Suprapubic skin (tissue), 4 donors: ENCODE measurements around the gene UBXN1. TPM values are rescaled to one million over a fixed set of nuclear protein-coding genes. Genes with fewer than 3 reads are reported as not detected.

Experiments
- DNase-seq, 2 donors: peaks; one replicate each; pipeline ENCODE4 v3.0.0-alpha.2; 2019; ENCODE audit warnings: low spot score in 2 of 2
- H3K27ac ChIP-seq: fragments of 200-600 bp; sonication (generic); one replicate; pipeline ENCODE4 v1.5.1; 2019
- H3K27me3 ChIP-seq: fragments of 200-600 bp; sonication (generic); one replicate; pipeline ENCODE4 v1.5.1; 2019
- H3K36me3 ChIP-seq: fragments of 200-600 bp; sonication (generic); one replicate; pipeline ENCODE4 v1.5.1; 2019
- H3K4me1 ChIP-seq: fragments of 200-600 bp; sonication (generic); one replicate; pipeline ENCODE4 v1.5.1; 2019
- H3K4me3 ChIP-seq: fragments of 200-600 bp; sonication (generic); one replicate; pipeline ENCODE4 v1.5.1; 2019; ENCODE audit warnings: mild to moderate bottlenecking
- H3K9me3 ChIP-seq: fragments of 200-600 bp; sonication (generic); one replicate; pipeline ENCODE4 v1.5.1; 2019
- EP300 ChIP-seq: sonication (generic); formaldehyde crosslinking; IDR thresholded peaks from one replicate; pipeline ENCODE4 v1.6.1; 2017; ENCODE audit warnings: antibody characterized with exemption
- POLR2A ChIP-seq, 2 donors: fragments of 450-650 bp; IDR thresholded peaks; one replicate each; pipeline ENCODE4 v1.6.1; 2017; ENCODE audit warnings: antibody characterized with exemption in 2 of 2, mild to moderate bottlenecking in 2 of 2, moderate library complexity in 2 of 2
- POLR2AphosphoS5 ChIP-seq, 3 donors: sonication (generic); formaldehyde crosslinking; IDR thresholded peaks; one replicate each; pipeline ENCODE4 v1.6.1; 2017; ENCODE audit warnings: antibody characterized with exemption in 3 of 3
- WGBS: methylation state at CpG from one replicate; pipeline ENCODE4 v1.1.5; 2018; 5-methylcytosine and 5-hydroxymethylcytosine counted together
- total RNA-seq, 4 donors: library from RNA; depleted of rRNA; stranded (reverse); fragments of >200 nt; gene quantifications; one replicate each; pipeline ENCODE4 v1.1.0, GENCODE V29; 2016
- TF ChIP-seq, protein P1 (sequence below), 2 donors: fragments of 200-600 bp in 1 of 2; fragments of 450-650 bp in 1 of 2; sonication (generic) in 1 of 2; IDR thresholded peaks; one replicate each; pipeline ENCODE4 v1.5.1; 2016 to 2019; ENCODE audit warnings: antibody characterized with exemption in 2 of 2, mild to moderate bottlenecking in 1 of 2, moderate library complexity in 1 of 2

UBXN1 gene, protein sequence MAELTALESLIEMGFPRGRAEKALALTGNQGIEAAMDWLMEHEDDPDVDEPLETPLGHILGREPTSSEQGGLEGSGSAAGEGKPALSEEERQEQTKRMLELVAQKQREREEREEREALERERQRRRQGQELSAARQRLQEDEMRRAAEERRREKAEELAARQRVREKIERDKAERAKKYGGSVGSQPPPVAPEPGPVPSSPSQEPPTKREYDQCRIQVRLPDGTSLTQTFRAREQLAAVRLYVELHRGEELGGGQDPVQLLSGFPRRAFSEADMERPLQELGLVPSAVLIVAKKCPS
- total RNA-seq = 100 to 1,000 TPM; 125 to 194 (median 143) TPM

DNA sequence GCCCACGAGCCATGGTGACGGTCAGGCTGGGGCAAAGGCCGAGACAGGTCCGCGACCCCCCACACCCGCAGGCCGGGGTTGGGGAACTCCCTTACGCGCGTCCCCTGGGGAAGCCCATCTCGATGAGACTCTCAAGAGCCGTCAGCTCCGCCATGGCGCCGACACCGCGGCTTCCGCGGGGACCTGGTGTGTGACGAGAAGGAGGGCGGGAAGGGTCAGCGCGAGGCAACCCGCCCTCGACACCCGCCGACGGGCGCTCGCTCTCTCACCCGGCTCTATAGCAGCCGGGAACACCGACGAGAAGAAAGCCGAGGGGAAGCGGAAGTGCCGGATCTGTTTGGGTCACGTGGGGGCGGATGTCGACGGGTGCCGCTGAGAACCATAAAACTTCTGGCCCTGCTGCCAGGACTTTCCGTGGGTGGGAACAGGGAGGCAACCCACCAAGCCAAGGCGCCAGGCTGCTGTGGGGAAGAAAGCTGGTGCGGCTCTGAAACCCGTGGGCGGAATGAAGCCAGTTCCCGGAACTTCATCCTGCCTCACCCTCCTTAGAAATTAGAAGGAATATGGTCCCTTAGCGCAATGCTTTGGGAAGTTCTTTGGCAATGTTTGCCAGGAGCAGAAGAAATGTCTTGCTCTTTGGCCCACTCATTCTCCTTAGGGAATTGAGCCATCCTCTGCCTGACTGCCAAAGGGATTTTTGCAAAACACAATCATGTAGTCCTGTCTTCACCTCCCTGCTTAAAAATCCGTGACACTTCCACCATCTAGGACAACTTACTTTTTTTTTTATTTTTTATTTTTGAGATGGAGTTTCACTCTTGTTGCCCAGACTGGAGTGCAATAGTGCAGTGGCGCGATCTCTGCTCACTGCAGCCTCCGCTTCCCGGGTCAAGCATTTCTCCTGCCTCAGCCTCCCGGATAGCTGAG, at the start of gene UBXN1:
UBXN1 (minus strand) TSS at position 304 of the 927 bp plus-strand sequence; CDS start at position 154, 150 bp downstream.
- H3K9me3 ChIP-seq = no peaks in the 10 kb centered on the region
- peak; percentile 97 for DNase-seq
- H3K27me3 ChIP-seq = no peaks in the 10 kb centered on the region
- TF ChIP-seq, protein P1, sequence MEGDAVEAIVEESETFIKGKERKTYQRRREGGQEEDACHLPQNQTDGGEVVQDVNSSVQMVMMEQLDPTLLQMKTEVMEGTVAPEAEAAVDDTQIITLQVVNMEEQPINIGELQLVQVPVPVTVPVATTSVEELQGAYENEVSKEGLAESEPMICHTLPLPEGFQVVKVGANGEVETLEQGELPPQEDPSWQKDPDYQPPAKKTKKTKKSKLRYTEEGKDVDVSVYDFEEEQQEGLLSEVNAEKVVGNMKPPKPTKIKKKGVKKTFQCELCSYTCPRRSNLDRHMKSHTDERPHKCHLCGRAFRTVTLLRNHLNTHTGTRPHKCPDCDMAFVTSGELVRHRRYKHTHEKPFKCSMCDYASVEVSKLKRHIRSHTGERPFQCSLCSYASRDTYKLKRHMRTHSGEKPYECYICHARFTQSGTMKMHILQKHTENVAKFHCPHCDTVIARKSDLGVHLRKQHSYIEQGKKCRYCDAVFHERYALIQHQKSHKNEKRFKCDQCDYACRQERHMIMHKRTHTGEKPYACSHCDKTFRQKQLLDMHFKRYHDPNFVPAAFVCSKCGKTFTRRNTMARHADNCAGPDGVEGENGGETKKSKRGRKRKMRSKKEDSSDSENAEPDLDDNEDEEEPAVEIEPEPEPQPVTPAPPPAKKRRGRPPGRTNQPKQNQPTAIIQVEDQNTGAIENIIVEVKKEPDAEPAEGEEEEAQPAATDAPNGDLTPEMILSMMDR (IDR thresholded peaks at IDR 0.05) = no peak
- TF ChIP-seq POLR2AphosphoS5 (IDR thresholded peaks at IDR 0.05) (peak in 2 of 3 donors; percentile 88 to 92), EP300 (no peak), POLR2A (IDR thresholded peaks at IDR 0.05) (peak in 1 of 2 donors; percentile 65)
- WGBS = 6% methylated on average over 38 of the region's 55 CpGs
- H3K27ac ChIP-seq = peak within 1 kb of the TSS; percentile 96
- peaks cover 39% of the 10 kb centered on the region for H3K4me1 ChIP-seq
- peak within 1 kb of the TSS; percentile 97 for H3K4me3 ChIP-seq
- peaks cover 28% of the 10 kb centered on the region for H3K36me3 ChIP-seq

DNA sequence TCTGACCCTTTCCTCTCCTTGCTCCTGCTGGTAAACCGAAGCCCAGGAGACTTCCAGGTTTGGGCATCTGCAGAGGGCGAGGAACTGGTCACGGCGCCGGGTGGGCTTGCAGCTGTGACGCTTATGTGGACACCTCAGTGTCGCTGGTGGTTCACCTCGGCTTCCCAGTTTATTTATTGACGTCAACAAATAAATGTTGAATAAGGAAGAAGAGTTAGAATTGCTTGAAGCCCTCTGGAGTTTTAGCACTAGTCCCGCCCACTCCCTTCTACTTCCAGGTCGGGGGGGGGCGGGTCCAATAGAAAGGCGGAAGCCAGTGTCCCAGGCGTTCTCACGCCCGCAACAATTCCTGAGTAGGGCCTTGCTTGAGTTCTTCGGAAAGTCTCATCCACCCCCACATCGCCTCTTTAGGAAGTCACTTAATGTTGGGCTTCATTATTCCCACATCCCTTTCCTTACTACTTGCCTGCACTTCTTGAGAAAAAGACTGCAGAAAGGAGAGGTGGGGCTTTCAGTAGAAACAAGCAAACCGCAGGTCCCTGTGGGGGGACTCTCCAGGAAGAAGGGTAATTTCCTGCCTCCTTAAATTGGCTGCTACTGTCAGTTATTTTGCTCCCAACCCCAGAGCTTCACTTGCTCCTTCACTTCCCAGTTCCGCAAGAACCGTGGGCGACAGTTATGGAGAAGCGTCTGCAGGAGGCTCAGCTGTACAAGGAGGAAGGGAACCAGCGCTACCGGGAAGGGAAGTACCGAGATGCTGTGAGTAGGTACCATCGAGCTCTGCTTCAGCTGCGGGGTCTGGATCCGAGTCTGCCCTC, 49.5 kb upstream of the UBXN1 start, which contains the start of gene TTC9C:
TTC9C (plus strand) TSS at position 316 of the 818 bp plus-strand sequence; CDS start at position 679, 363 bp downstream.
- TF ChIP-seq EP300 (no peak), POLR2AphosphoS5 (IDR thresholded peaks at IDR 0.05) (peak; percentile 10 to 28 (median 14)), POLR2A (IDR thresholded peaks at IDR 0.05) (peak in 1 of 2 donors; percentile 57)
- peaks cover 56% of the 10 kb centered on the region for H3K4me1 ChIP-seq
- peaks cover 12% of the 10 kb centered on the region for H3K36me3 ChIP-seq
- no peaks in the 10 kb centered on the region for H3K27me3 ChIP-seq
- DNase-seq = peak; percentile 94 to 95
- H3K27ac ChIP-seq = peak within 1 kb of the TSS; percentile 97
- peak within 1 kb of the TSS; percentile 95 for H3K4me3 ChIP-seq
- WGBS = 0% methylated on average over 29 of the region's 29 CpGs
- H3K9me3 ChIP-seq = no peaks in the 10 kb centered on the region

DNA sequence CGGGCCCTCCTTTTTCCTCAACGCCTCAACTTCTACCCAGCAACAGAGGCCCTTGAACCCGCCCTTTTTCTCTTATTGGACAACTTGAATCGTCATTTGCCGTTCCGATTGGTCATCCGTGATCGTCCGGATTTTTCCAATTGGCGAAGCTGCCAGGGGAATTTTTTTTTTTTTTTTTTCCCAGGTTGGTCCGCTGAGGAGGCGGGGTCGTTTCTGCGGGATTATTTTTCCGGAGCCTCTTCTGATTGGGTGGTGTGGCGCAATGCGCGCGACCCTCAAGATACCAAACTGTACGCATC, 48.9 kb upstream of the UBXN1 start:
- no peaks in the 10 kb centered on the region for H3K27me3 ChIP-seq
- TF ChIP-seq POLR2AphosphoS5 (IDR thresholded peaks at IDR 0.05) = no peak
- no peak for TF ChIP-seq EP300
- no peak for TF ChIP-seq POLR2A (IDR thresholded peaks at IDR 0.05)
- TF ChIP-seq, protein P1 (IDR thresholded peaks at IDR 0.05) = no peak
- H3K9me3 ChIP-seq = no peaks in the 10 kb centered on the region
- peaks cover 13% of the 10 kb centered on the region for H3K36me3 ChIP-seq
- H3K27ac ChIP-seq = peak overlapping the region; percentile 97
- peak; percentile 89 to 90 for DNase-seq
- WGBS = 1% methylated on average over 20 of the region's 20 CpGs
- peak overlapping the region; percentile 95 for H3K4me3 ChIP-seq
- H3K4me1 ChIP-seq = peaks cover 59% of the 10 kb centered on the region

DNA sequence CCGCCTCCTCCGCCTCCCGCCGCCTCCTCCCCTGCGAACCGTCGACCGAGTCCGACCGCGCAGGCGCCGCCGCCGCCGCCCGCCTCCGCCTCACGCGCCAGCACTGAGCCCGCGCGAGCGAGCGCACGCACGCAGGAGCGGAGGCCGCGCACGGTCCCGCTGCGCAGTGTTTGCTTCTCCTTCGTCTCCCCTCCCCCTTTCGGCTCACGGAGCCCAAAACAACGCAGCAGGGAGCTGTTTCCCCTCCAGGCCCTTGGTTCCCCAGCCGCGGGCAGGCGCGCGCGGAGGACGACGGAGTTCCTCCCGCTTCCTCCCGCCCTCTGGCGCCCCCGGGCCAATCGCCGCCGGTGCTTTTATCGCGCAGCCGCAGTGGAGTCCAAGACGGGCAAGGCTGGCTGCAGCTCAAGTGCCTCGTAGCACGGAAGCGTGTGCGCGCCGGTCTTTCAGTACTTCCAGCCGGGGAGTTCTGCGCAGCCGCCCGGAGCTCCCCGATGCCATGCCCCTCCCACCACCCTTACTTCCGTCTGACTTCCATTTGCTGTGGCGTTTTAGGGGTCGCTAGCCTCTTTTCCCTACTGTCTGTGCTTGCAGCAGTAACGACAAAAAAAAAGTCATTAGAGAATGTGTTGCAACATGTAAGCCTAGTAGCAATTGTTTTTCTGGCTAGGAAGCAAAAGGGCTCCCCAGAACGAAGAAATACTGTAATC, 48.4 kb upstream of the UBXN1 start, which contains the start of gene HNRNPUL2:
HNRNPUL2 (minus strand) TSS at position 293 of the 707 bp plus-strand sequence. CDS start 301 bp downstream, outside the sequence.
- H3K36me3 ChIP-seq = peaks cover 19% of the 10 kb centered on the region
- DNase-seq = peak; percentile 99
- H3K4me3 ChIP-seq = peak within 1 kb of the TSS; percentile 95
- H3K27ac ChIP-seq = peak within 1 kb of the TSS; percentile 97
- H3K27me3 ChIP-seq = no peaks in the 10 kb centered on the region
- 0% methylated on average over 18 of the region's 72 CpGs for WGBS
- TF ChIP-seq POLR2A (IDR thresholded peaks at IDR 0.05) (peak; percentile 86 to 89), EP300 (no peak), POLR2AphosphoS5 (IDR thresholded peaks at IDR 0.05) (peak; percentile 90 to 95 (median 95))
- TF ChIP-seq, protein P1 (IDR thresholded peaks at IDR 0.05) = no peak
- H3K4me1 ChIP-seq = peaks cover 58% of the 10 kb centered on the region
- H3K9me3 ChIP-seq = no peaks in the 10 kb centered on the region

DNA sequence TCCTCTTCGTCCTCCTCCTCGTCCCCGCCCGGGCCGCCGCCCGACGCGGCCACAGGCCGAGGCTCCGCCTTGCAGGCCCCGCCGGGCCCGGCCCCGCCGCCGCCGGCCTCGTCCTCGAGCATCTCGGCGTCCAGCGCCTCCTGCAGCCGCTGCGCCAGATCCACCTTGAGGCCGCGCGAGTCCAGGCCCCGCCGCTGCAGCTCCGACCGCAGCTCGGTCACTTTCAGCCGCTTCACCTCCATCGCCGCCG, 48.0 kb upstream of the UBXN1 start:
- no peak for TF ChIP-seq POLR2AphosphoS5 (IDR thresholded peaks at IDR 0.05)
- TF ChIP-seq EP300 = no peak
- TF ChIP-seq, protein P1 (IDR thresholded peaks at IDR 0.05) = no peak
- TF ChIP-seq POLR2A (IDR thresholded peaks at IDR 0.05) = no peak
- H3K4me1 ChIP-seq = peaks cover 55% of the 10 kb centered on the region

More for the DNA sequence above, 48.0 kb upstream of the UBXN1 start:
- H3K27ac ChIP-seq = peak overlapping the region; percentile 97
- peak overlapping the region; percentile 95 for H3K4me3 ChIP-seq
- no peak for DNase-seq
- WGBS = no CpG with 5 or more reads among the region's 37 CpGs
- H3K27me3 ChIP-seq = no peaks in the 10 kb centered on the region
- H3K9me3 ChIP-seq = no peaks in the 10 kb centered on the region
- peaks cover 23% of the 10 kb centered on the region for H3K36me3 ChIP-seq
